Caco-2 (cell line): ENCODE results near the gene NFKB1. TPM values are rescaled to one million over a fixed set of nuclear protein-coding genes. Genes with fewer than 3 reads are reported as not detected.

Experiments used
- BruUV-seq: library from RNA; stranded (reverse); fragments of 400-500 nt; replicated peaks from 2 replicates; lab custom pipeline; 2021; lab: Mats Ljungman, UMichigan
- CTCF ChIA-PET: fragments of 300-600 bp; sonication (Branson Sonifier 250); formaldehyde crosslinking; loops from one replicate; lab custom pipeline; 2022; ENCODE audit warnings: antibody characterized with exemption; lab: Charles Lee
- POLR2A ChIA-PET: fragments of 300-600 bp; sonication (Branson Sonifier 250); formaldehyde crosslinking; loops from one replicate; lab custom pipeline; 2022; ENCODE audit warnings: antibody characterized with exemption; lab: Charles Lee
- DNase-seq, 2 experiments: peaks; one replicate each; pipeline versions ENCODE4 v3.0.0 to v3.0.0-alpha.2; 2020 to 2022
- H3K27me3 ChIP-seq: replicated peaks from 2 replicates; pipeline ENCODE4 v1.6.0; 2011; ENCODE audit warnings: low read length; ENCODE audit not compliant: control insufficient read depth, insufficient read depth
- H3K36me3 ChIP-seq: 2 replicates; pipeline ENCODE4 v1.5.1; 2011; ENCODE audit warnings: low read length; ENCODE audit not compliant: control insufficient read depth, insufficient read depth
- H3K4me1 ChIP-seq: fragments of 250-450 bp; sonication (Bioruptor Pico); 2 replicates; pipeline ENCODE4 v1.5.1; 2020; ENCODE audit warnings: mild to moderate bottlenecking
- H3K4me3 ChIP-seq: 2 replicates; pipeline ENCODE4 v1.5.1; 2011; ENCODE audit warnings: low read depth, mild to moderate bottlenecking, control low read depth, low read length
- H3K9me3 ChIP-seq: fragments of 250-450 bp; sonication (Bioruptor Pico); 2 replicates; pipeline ENCODE4 v1.5.1; 2020; ENCODE audit warnings: mild to moderate bottlenecking, moderate library complexity
- H3K27ac Mint-ChIP-seq: one replicate; pipeline ENCODE4 v1.8.0; 2022; ENCODE audit warnings: mixed read lengths; ENCODE audit not compliant: unreplicated experiment
- H3K27me3 Mint-ChIP-seq: one replicate; pipeline ENCODE4 v1.8.0; 2022; ENCODE audit warnings: mixed read lengths; ENCODE audit not compliant: insufficient read depth, unreplicated experiment
- H3K36me3 Mint-ChIP-seq: one replicate; pipeline ENCODE4 v1.8.0; 2022; ENCODE audit warnings: mild to moderate bottlenecking, mixed read lengths; ENCODE audit not compliant: insufficient read depth, unreplicated experiment
- H3K4me1 Mint-ChIP-seq: one replicate; pipeline ENCODE4 v1.8.0; 2022; ENCODE audit warnings: low read depth, mixed read lengths; ENCODE audit not compliant: unreplicated experiment
- H3K4me3 Mint-ChIP-seq: one replicate; pipeline ENCODE4 v1.8.0; 2022; ENCODE audit warnings: mild to moderate bottlenecking, moderate library complexity, mixed read lengths; ENCODE audit not compliant: unreplicated experiment
- H3K9me3 Mint-ChIP-seq: one replicate; pipeline ENCODE4 v1.8.0; 2022; ENCODE audit warnings: mixed read lengths; ENCODE audit not compliant: unreplicated experiment
- CTCF ChIP-seq, 2 experiments: fragments of 200-600 bp in 1 of 2; IDR thresholded peaks; 1 replicate in 1 of 2; 2 replicates in 1 of 2; pipeline versions ENCODE4 v1.5.1 to v1.8.0; 2011 to 2022; ENCODE audit warnings: antibody characterized with exemption in 1 of 2, control low read depth in 1 of 2, inconsistent platforms in 1 of 2, low read depth in 1 of 2, low read length in 1 of 2, mild to moderate bottlenecking in 1 of 2, moderate library complexity in 1 of 2; ENCODE audit not compliant: insufficient read depth in 1 of 2, severe bottlenecking in 1 of 2, unreplicated experiment in 1 of 2
- intact Hi-C: fragments of 100-400 bp; cut with micrococcal nuclease; formaldehyde crosslinking; loops from one replicate; pipeline ENCODE4 v1.10.0; 2022; ENCODE audit not compliant: unreplicated experiment
- total RNA-seq: library from RNA; stranded (reverse); gene quantifications from 2 replicates; pipeline ENCODE4 v1.2.3, GENCODE V29; 2022

The NFKB1 gene
- total RNA-seq, 1 experiment from 2014 or later: 33.0 TPM

DNA sequence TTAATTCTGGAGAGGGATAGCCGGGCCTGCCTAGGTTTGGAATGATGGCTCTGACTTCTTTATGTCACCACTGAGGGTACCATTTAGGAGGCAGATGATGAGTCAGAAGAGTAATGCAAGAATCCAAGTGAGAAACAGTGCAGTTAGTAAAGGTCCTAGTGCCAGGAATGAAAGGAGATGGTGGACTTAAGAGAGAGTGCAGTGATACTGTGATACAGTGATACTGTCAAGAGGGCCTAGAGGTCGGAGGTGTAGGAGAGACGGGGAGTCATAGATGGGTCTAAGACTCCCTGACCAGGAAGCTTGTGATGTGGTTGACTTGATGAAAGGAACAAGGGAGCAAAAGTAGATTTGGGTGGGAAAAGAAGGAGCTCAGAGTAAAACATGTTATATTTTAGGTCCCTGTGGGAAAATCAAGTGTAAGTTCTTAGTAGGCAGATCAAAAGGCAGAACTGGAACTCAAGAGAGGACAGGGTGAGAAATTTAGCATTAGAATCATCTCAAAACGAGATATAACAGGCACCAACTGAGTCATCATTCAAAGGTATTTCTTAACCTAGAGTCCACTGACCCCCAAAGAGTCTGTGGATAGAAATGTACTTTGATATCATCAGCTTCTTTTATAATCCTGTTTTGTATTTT lies 85.0 kb downstream of the NFKB1 start:
- POLR2A ChIA-PET: no interaction called here
- intact Hi-C loops: no loop called here
- Histone ChIP-seq H3K4me1 (no peaks in the 10 kb centered on the region), H3K4me3 (no peak overlapping the region), H3K9me3 (no peaks in the 10 kb centered on the region), H3K27me3 (no peaks in the 10 kb centered on the region), H3K36me3 (no peaks in the 10 kb centered on the region; the same call in 1 of the 2 replicates)
- Mint-ChIP-seq H3K4me3 (no peak overlapping the region), H3K36me3 (peaks cover 25% of the 10 kb centered on the region), H3K27me3 (no peaks in the 10 kb centered on the region), H3K27ac (no peak overlapping the region), H3K4me1 (no peaks in the 10 kb centered on the region), H3K9me3 (no peaks in the 10 kb centered on the region)
- no peak for DNase-seq
- CTCF ChIA-PET: no interaction called here
- BruUV-seq: no TSS peak
- no peak for TF ChIP-seq CTCF (IDR thresholded peaks at IDR 0.05; ENCODE audit: insufficient read depth in 1 of 2, low read depth in 1 of 2, low read length in 1 of 2, severe bottlenecking in 1 of 2, unreplicated experiment in 1 of 2)

- Mint-ChIP-seq H3K4me3 (no peak overlapping the region), H3K36me3 (peaks cover 30% of the 10 kb centered on the region), H3K9me3 (no peaks in the 10 kb centered on the region), H3K27me3 (no peaks in the 10 kb centered on the region), H3K27ac (no peak overlapping the region), H3K4me1 (no peaks in the 10 kb centered on the region)
- no peaks in the 10 kb centered on the region; the same call in 1 of the 2 replicates for H3K36me3 ChIP-seq
- no TSS peak for BruUV-seq
- ChIA-PET POLR2A (no interaction called here), CTCF (no interaction called here)
- no peaks in the 10 kb centered on the region for H3K27me3 ChIP-seq
- no peak for DNase-seq
- H3K4me1 ChIP-seq: no peaks in the 10 kb centered on the region
- H3K4me3 ChIP-seq: no peak overlapping the region
- no peaks in the 10 kb centered on the region for H3K9me3 ChIP-seq
- no peak for TF ChIP-seq CTCF (IDR thresholded peaks at IDR 0.05; ENCODE audit: insufficient read depth in 1 of 2, low read depth in 1 of 2, low read length in 1 of 2, severe bottlenecking in 1 of 2, unreplicated experiment in 1 of 2)
- intact Hi-C loops: no loop called here
Observed at GRCh38 chr4:102586644-102587021, 85.5 kb downstream of the NFKB1 start.

GRCh38 chr4:102589743-102590142 lies 88.6 kb downstream of the NFKB1 start:
- Histone ChIP-seq H3K36me3 (no peaks in the 10 kb centered on the region; the same call in 1 of the 2 replicates), H3K4me1 (no peaks in the 10 kb centered on the region), H3K4me3 (no peak overlapping the region), H3K27me3 (no peaks in the 10 kb centered on the region), H3K9me3 (no peaks in the 10 kb centered on the region)
- Mint-ChIP-seq H3K9me3 (no peaks in the 10 kb centered on the region), H3K27me3 (no peaks in the 10 kb centered on the region), H3K36me3 (peaks cover 26% of the 10 kb centered on the region), H3K4me3 (no peak overlapping the region), H3K4me1 (no peaks in the 10 kb centered on the region), H3K27ac (no peak overlapping the region)
- intact Hi-C loops: no loop called here
- no peak for DNase-seq
- no peak for TF ChIP-seq CTCF (IDR thresholded peaks at IDR 0.05; ENCODE audit: insufficient read depth in 1 of 2, low read depth in 1 of 2, low read length in 1 of 2, severe bottlenecking in 1 of 2, unreplicated experiment in 1 of 2)
- ChIA-PET POLR2A (no interaction called here), CTCF (no interaction called here)
- BruUV-seq: no TSS peak
